Effector memory CD8-positive, alpha-beta T cell (primary cell): ENCODE measurements around the gene GPR179.
"Not testable (repeated sequence)": the region's sequence is repeated elsewhere in the genome, so short reads cannot be mapped to it uniquely, and the experiment has no call there.

ENCODE experiments used
- ATAC-seq: fragments of 150-1000 bp; cut with Tn5 transposase; replicated peaks from 2 replicates; pipeline ENCODE4 v1.10.0; 2021; ENCODE audit warnings: mild to moderate bottlenecking, moderate library complexity
- DNase-seq, 3 experiments: peaks; one replicate each; pipeline ENCODE4 v3.0.0; 2021
- H3K27ac Mint-ChIP-seq, 2 donors: one replicate each; pipeline ENCODE4 v1.8.0; 2022; ENCODE audit warnings: mild to moderate bottlenecking in 2 of 2, mixed read lengths in 2 of 2, moderate library complexity in 2 of 2
- H3K27me3 Mint-ChIP-seq, 2 donors: one replicate each; pipeline ENCODE4 v1.8.0; 2022; ENCODE audit warnings: mixed read lengths in 2 of 2
- H3K36me3 Mint-ChIP-seq: one replicate; pipeline ENCODE4 v1.8.0; 2022; ENCODE audit warnings: mild to moderate bottlenecking, moderate library complexity, mixed read lengths; ENCODE audit not compliant: insufficient read depth
- H3K4me1 Mint-ChIP-seq, 2 donors: one replicate each; pipeline ENCODE4 v1.8.0; 2022; ENCODE audit warnings: low read depth in 2 of 2, mixed read lengths in 2 of 2
- H3K4me3 Mint-ChIP-seq, 2 donors: one replicate each; pipeline ENCODE4 v1.8.0; 2022; ENCODE audit warnings: mild to moderate bottlenecking in 2 of 2, mixed read lengths in 2 of 2, moderate library complexity in 2 of 2
- H3K9me3 Mint-ChIP-seq, 2 donors: one replicate each; pipeline ENCODE4 v1.8.0; 2022; ENCODE audit warnings: mixed read lengths in 2 of 2

The GPR179 gene

DNA sequence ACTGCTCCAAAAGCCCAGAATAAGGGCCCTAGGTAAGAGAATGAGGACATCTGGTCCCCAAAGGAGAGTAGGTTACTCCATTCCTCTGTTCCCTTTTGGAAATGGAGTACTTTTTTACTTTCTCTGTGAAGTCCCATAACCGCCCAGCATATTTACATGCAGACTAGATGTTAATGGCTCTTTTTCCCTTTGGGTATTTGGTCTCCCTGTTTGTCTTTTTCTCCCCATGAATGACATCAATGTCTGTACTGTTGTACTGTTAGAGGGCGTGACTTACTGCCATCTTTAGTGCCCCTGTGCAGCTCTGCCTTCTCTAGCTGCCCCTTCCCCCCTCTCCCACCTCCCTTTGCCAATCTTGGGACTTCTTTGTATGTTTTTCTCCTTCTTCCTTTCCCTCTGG is 19.0 kb downstream of the GPR179 start:
- H3K9me3 Mint-ChIP-seq, result no peaks in the 10 kb centered on the region
- no peak overlapping the region for H3K27ac Mint-ChIP-seq
- peaks cover 11% of the 10 kb centered on the region for H3K36me3 Mint-ChIP-seq
- no peak overlapping the region for H3K4me3 Mint-ChIP-seq
- H3K27me3 Mint-ChIP-seq, result peaks cover 14 to 31% of the 10 kb centered on the region in 2 donors
- no peak for ATAC-seq
- H3K4me1 Mint-ChIP-seq, result no peaks in the 10 kb centered on the region
- DNase-seq, result no peak

DNA sequence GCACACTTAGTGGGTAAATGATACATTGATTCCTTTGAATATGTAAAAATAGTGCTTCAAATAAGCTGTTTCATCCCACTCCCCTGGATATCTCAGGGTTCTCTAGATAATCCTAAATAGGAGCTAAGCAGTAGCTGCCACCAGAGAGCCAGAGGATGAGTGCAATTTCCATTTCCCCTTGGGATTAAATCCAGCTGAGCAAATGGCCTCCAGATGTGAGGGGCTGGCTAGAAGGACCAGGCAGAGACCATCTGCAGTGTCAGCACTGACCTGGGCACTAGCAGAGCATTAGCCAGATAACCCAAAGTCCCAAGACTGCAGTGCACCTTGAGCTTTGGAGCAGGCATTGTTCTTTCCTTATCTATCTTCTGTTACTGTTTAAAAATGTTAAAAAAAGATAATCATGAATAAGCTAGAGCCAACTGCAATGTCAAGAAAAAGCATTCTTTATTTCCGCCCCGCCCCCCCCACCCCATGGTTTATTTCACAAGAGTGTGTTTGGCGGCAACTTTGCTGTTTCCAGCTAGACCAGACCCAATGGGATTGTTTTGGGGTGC is 19.5 kb downstream of the GPR179 start:
- H3K27ac Mint-ChIP-seq, result no peak overlapping the region
- no peak for ATAC-seq
- peaks cover 13% of the 10 kb centered on the region for H3K36me3 Mint-ChIP-seq
- H3K27me3 Mint-ChIP-seq, result peaks cover 9 to 26% of the 10 kb centered on the region in 2 donors
- DNase-seq, result no peak
- no peaks in the 10 kb centered on the region for H3K4me1 Mint-ChIP-seq
- H3K9me3 Mint-ChIP-seq, result no peaks in the 10 kb centered on the region
- no peak overlapping the region for H3K4me3 Mint-ChIP-seq

DNA sequence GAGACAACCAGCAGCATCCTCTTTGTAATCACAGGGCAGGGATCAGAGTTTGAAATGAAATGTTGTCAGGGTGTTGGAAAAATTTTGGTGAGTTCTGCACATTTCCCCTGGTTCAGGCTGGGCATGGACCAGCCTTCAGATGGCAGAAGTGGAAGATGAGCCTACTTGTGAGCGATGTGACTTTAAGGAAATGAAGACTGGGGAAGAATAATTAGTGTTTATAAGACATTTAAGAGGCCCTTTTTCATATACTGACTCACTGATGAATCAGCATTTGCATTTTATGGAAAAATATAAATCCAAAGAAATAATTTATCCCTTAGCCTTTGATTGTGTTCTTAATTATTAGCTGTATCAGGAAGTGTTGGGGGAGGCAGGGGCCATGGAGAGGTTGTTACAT is 20.9 kb downstream of the GPR179 start:
- Mint-ChIP-seq H3K4me3 (no peak overlapping the region), H3K9me3 (no peaks in the 10 kb centered on the region), H3K27me3 (peaks cover 0 to 12% of the 10 kb centered on the region in 2 donors), H3K4me1 (no peaks in the 10 kb centered on the region), H3K36me3 (peaks cover 16% of the 10 kb centered on the region), H3K27ac (no peak overlapping the region)
- DNase-seq (no peak), ATAC-seq (no peak)

DNA sequence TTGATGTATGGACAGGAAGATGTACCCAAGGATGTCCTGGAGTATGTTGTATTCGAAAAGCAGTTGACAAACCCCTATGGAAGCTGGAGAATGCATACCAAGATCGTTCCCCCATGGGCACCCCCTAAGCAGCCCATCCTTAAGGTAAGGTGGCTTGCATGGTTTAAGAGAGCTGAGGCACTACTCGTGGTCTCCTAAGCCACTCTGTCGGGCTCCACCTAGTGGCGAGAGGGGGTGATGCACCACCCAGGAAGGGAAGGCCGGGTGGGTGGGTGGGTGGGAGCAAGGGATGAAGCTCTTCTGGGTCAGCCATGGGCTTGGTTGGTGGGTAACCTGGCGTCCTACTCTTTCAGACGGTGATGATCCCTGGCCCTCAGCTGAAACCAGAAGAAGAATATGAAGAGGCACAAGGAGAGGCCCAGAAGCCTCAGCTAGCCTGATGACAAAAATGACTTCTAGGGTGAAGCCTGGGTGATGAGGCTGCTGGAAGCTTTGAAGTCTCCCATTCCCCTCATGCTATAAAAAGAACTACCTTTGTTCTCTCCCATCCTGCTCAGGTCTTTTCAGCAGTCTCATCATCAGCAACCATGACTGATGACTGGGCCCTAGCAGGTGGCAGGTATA is 21.5 kb downstream of the GPR179 start:
- H3K4me1 Mint-ChIP-seq, result no peaks in the 10 kb centered on the region
- peak; percentile 66 to 75 (median 72) for DNase-seq
- H3K27ac Mint-ChIP-seq, result no peak overlapping the region
- H3K9me3 Mint-ChIP-seq, result no peaks in the 10 kb centered on the region
- H3K36me3 Mint-ChIP-seq, result peaks cover 19% of the 10 kb centered on the region
- H3K4me3 Mint-ChIP-seq, result no peak overlapping the region
- ATAC-seq, result peak; percentile 86
- peaks cover 0 to 6% of the 10 kb centered on the region in 2 donors for H3K27me3 Mint-ChIP-seq

DNA sequence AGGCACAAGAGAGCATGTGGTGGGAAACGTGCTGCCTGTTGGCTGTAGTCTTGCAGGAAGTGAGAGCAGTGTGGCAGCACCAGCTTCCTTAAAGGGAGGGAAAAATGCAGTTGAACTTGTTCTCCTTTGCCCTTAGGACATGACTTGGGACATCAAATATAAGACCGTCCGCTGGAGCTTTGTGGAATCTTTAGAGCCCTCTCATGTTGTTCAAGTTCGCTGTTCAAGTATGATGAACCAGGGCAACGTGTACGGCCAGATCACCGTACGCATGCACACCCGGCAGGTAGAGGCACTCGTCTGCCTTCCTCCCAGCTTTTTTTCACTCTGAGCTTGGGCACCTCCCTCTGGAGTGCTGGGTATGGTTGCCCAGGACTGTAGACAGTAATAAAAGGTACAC is 23.3 kb downstream of the GPR179 start:
- peaks cover 0 to 4% of the 10 kb centered on the region in 2 donors for H3K4me1 Mint-ChIP-seq
- H3K36me3 Mint-ChIP-seq, result peaks cover 31% of the 10 kb centered on the region
- no peak for DNase-seq
- H3K27me3 Mint-ChIP-seq, result no peaks in the 10 kb centered on the region
- ATAC-seq, result no peak
- no peak overlapping the region for H3K27ac Mint-ChIP-seq
- no peak overlapping the region for H3K4me3 Mint-ChIP-seq
- H3K9me3 Mint-ChIP-seq, result no peaks in the 10 kb centered on the region

DNA sequence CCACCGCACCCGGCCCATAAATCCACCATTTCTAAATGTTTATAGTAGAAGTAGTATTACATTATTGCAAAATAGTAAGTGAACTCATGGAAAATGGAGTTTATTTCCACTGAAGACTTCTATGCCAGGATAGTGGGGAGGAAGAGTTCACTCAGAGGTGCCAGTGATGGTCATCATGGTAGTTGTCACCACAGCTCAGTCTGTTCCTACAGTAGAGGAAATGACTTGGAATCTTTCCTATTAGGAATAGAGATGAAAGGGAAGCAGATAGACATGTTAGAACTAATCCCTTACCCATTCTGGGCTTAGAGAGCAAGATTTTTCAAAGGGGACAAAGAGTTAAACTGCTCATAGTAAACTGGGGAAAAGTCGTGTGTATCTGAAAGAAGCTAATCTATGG is 26.7 kb downstream of the GPR179 start:
- Mint-ChIP-seq H3K9me3 (no peaks in the 10 kb centered on the region), H3K4me1 (peaks cover 0 to 4% of the 10 kb centered on the region in 2 donors), H3K36me3 (peaks cover 47% of the 10 kb centered on the region), H3K4me3 (no peak overlapping the region), H3K27me3 (no peaks in the 10 kb centered on the region), H3K27ac (no peak overlapping the region)
- no peak for DNase-seq
- ATAC-seq, result no peak

DNA sequence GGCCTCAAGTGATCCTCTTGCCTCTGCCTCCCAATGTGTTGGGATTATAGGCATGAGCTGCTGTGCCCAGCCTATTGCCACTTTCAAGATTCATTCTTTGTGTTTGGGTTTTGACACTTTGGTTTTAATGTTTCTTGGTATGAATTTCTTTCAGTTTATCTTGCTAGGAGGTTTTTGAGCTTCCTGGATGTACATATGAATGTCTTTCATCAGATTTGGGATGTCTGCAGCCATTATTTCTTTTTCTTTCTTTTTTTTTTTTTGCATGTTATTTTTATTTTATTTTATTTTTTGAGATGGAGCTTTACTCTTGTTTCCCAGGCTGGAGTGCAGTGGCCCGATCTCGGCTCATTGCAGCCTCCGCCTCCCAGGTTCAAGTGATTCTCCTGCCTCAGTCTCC is 28.3 kb downstream of the GPR179 start:
- H3K4me3 Mint-ChIP-seq, result no peak overlapping the region
- peaks cover 0 to 4% of the 10 kb centered on the region in 2 donors for H3K4me1 Mint-ChIP-seq
- H3K27ac Mint-ChIP-seq, result no peak overlapping the region
- no peak for DNase-seq
- H3K27me3 Mint-ChIP-seq, result no peaks in the 10 kb centered on the region
- no peaks in the 10 kb centered on the region for H3K9me3 Mint-ChIP-seq
- no peak for ATAC-seq
- peaks cover 51% of the 10 kb centered on the region for H3K36me3 Mint-ChIP-seq

DNA sequence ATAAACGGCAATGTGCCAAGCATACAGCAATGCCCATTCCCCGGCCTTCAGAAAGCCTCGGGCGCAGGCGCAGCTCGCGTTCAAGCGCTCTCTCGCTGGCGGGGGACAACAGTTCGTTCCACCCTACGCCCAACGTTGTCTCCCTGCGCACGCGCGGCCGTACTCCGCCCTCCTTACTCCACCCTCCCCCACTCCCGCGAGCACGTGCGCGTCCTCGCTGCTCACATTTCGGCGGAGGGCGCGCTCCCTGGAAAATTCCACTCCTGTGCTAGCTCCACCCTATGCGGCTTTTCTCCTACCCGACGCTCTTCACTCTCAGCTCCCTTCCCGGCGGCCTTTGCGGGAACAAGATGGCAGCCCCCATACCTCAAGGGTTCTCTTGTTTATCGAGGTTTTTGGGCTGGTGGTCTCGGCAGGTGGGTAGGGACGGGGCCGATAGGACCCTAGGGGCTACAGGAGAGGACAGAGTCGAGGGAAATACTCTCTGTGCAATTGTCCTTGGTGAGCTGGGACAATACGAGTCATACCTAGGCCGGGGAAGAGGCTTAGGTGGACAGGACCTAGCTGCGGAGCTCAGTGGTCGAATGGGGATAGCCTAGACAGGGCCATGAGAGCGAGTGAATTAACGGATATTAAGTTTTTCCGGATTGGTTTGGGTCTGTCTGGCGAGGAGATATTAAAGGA is 46.8 kb downstream of the GPR179 start, which contains the start of gene MRPL45:
TSS of gene MRPL45 (plus strand) at position 335 of the 684 bp plus-strand sequence. CDS start at position 351, 16 bp downstream.
- Mint-ChIP-seq H3K27ac (peak within 1 kb of the TSS; percentile 96 to 98), H3K4me1 (peaks cover 6 to 10% of the 10 kb centered on the region in 2 donors), H3K4me3 (peak within 1 kb of the TSS; percentile 90 to 95), H3K36me3 (peaks cover 24% of the 10 kb centered on the region)
- peak; percentile 90 for ATAC-seq
- H3K27me3 Mint-ChIP-seq, H3K9me3 Mint-ChIP-seq: not testable (repeated sequence)
- peak; percentile 92 to 94 (median 93) for DNase-seq

DNA sequence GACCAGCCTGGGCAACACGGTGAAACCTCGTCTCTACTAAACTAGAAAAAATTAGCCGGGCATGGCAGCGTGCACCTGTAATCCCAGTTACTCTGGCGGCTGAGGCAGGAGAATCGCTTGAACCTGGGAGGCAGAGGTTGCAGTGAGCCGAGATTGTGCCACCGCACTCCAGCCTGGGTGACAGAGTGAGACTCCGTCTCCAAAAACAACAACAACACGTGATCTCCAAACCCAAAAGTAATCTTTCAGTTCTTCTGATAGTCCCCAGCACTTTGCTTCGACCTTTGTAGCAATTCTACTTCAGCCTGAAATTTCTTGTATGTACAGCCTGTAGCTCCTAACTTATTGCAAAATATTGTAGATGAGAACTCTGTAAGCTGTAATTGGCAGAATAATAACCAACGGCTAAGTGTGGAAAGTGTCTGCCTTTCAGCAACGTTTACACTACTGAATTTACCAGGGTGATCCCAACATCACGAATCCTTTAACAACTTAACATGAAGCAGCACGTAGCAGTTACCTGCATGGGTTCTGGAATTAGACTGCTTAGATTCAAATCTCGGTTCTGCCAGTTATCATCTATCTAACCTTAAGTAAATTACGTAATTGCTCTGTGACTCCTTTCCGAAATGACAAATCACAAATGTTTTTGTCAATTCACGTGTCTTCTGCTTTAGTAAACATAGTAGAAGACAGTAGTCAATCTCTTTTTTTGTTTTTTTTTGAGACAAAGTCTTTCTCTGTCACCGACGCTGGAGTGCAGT is 48.0 kb downstream of the GPR179 start:
- Mint-ChIP-seq H3K4me1 (peaks cover 6 to 10% of the 10 kb centered on the region in 2 donors), H3K4me3 (peak overlapping the region; percentile 90 to 95), H3K36me3 (peaks cover 18% of the 10 kb centered on the region)
- not testable (repeated sequence) for ATAC-seq, H3K9me3 Mint-ChIP-seq, H3K27ac Mint-ChIP-seq, DNase-seq, H3K27me3 Mint-ChIP-seq

DNA sequence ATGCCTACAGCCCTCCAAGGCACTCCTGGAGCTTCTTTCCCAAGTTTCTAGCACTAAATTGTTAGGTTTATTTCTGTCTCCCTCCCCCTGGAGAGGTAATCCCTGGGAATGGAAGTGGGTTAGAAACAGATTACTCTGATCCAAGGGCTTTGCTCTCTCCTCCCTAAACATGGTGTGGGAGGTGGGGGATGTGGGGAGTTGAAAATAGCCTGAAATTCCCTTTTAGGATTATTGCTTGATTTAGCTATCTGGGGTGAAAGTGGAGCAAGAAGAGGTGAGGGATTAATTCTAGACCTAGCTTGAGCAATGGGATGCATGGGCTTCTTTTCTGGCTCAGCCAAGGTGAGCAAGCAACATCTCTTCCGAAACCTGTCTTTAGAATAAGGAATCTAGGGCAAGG is 54.0 kb downstream of the GPR179 start:
- H3K4me3 Mint-ChIP-seq, H3K9me3 Mint-ChIP-seq, H3K36me3 Mint-ChIP-seq, ATAC-seq, H3K27ac Mint-ChIP-seq, H3K4me1 Mint-ChIP-seq, DNase-seq, H3K27me3 Mint-ChIP-seq: not testable (repeated sequence)

DNA sequence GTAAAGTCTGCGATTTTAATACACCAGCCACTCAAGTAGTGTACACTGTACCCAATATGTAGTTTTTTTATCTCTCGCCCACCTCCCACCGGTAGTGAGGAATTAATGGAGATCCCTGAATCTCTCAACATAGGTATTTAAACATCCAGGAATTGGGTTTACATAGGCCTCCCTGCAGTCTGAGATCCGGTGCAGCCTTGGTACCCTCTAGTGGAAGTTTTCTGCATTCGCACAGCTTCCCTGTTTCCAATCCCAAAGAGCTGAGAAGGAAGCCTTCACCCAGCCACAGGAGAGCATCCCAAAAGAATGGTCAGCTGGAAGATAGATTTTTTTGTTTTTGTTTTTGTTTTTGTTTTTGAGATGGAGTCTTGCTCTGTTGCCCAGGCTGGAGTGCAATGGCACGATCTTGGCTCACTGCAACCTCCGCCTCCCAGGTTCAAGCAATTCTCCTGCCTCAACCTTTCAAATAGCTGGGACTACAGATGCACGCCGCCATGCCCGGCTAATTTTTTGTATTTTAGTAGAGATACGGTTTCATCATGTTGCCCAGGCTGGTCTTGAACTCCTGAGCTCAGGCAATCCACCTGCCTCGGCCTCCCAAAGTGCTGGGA is 55.4 kb downstream of the GPR179 start:
- H3K27me3 Mint-ChIP-seq, H3K4me3 Mint-ChIP-seq, DNase-seq, H3K9me3 Mint-ChIP-seq, H3K36me3 Mint-ChIP-seq, ATAC-seq, H3K27ac Mint-ChIP-seq, H3K4me1 Mint-ChIP-seq: not testable (repeated sequence)

DNA sequence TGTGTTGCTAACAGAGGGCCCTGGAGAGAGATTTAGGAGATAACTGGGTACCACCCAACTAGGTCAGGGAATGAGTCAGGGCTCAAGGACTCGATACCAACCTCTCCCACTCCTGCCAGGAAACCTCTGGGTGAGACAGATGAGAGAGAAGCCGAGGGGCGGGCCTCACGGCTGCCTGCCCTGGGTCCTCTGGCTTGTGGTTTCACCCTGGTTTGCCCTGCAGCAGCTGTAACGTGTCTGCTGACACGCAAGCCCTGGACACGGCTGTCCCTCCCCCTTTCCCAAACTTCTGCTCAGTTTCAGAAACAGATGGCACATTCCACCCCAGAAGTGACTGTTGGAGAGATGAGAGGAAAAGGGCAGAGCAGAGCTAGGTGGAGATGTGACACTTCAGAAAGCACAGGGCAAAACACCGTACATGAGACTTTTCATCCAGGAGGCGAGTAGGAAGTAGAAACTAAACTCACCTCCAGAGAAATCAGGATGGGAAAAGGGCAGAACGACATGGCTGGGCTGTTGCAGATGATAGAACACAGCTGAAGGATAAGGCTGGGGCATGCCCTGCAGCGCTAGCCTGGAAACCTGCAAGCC is 57.2 kb downstream of the GPR179 start:
- not testable (repeated sequence) for DNase-seq

DNA sequence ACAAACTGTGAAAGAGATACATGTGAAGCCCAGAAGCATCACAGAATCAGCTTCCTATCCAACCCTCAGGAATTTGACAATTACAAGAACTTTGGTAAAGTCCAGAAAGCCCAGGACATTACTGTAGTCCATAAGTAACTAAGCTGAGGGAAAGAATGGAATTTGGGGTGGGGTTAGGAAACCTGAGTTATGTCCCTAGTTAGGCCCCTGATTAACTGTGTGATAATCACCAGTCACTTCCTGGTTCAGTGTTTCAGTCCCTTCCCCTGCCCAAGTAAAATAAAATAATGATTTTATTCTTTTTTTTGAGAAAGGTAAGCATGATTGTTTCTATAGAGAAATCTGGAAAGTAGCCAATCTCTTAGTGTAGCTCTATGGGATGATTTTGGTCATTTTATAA is 57.8 kb downstream of the GPR179 start:
- H3K4me3 Mint-ChIP-seq, DNase-seq, H3K9me3 Mint-ChIP-seq, H3K36me3 Mint-ChIP-seq, H3K27ac Mint-ChIP-seq, H3K4me1 Mint-ChIP-seq, H3K27me3 Mint-ChIP-seq, ATAC-seq: not testable (repeated sequence)

More for the DNA sequence above, 57.2 kb downstream of the GPR179 start:
- not testable (repeated sequence) for H3K36me3 Mint-ChIP-seq, H3K27ac Mint-ChIP-seq, H3K27me3 Mint-ChIP-seq, H3K9me3 Mint-ChIP-seq, H3K4me1 Mint-ChIP-seq, H3K4me3 Mint-ChIP-seq
- ATAC-seq, result peak; percentile 93
